Fibroblast of mammary gland (primary cell): ENCODE data around the gene GJD3.

Experiments used
- DNase-seq: peaks from one replicate; pipeline ENCODE4 v3.0.0-alpha.2; 2010; ENCODE audit warnings: low read depth
- H3K4me3 ChIP-seq: 2 replicates; pipeline ENCODE4 v1.5.1; 2011; ENCODE audit warnings: low read depth, mild to moderate bottlenecking, low read length, moderate library complexity; ENCODE audit not compliant: control insufficient read depth
- CTCF ChIP-seq: conservative IDR thresholded peaks from 2 replicates; pipeline ENCODE4 v1.5.1; 2011; ENCODE audit warnings: low read depth, low read length, inconsistent platforms; ENCODE audit not compliant: control insufficient read depth, insufficient read depth

Gene GJD3

GRCh38 chr17:40315678-40316570 lies 48.6 kb downstream of the GJD3 start:
- H3K4me3 ChIP-seq, result no peak overlapping the region
- DNase-seq, result no peak
- TF ChIP-seq CTCF, result no peak

- no peak overlapping the region for H3K4me3 ChIP-seq
- DNase-seq, result no peak
- TF ChIP-seq CTCF, result no peak
These were observed 49.3 kb downstream of the GJD3 start for GRCh38 chr17:40315206-40315605.

- peak; percentile 89 for DNase-seq
- no peak overlapping the region for H3K4me3 ChIP-seq
- TF ChIP-seq CTCF, result no peak
These were observed 50.0 kb downstream of the GJD3 start for GRCh38 chr17:40314584-40314956.

GRCh38 chr17:40313668-40314583 lies 50.6 kb downstream of the GJD3 start:
- H3K4me3 ChIP-seq, result no peak overlapping the region
- DNase-seq, result peak; percentile 44
- no peak for TF ChIP-seq CTCF
